Thymus (tissue), 11 donors: ENCODE measurements around the gene SLC6A12. TPM values are rescaled to one million over a fixed set of nuclear protein-coding genes. Genes with fewer than 3 reads are reported as not detected.
"Not testable (repeated sequence)": the region's sequence is repeated elsewhere in the genome, so short reads cannot be mapped to it uniquely, and the experiment has no call there.

Experiments
- DNase-seq, 9 donors: peaks; one replicate each; pipeline ENCODE4 v3.0.0-alpha.2; 2013; ENCODE audit warnings: low spot score in 9 of 9, low read depth in 6 of 9, missing footprints in 1 of 9
- H3K27ac ChIP-seq, 2 donors: one replicate each; pipeline ENCODE4 v1.5.1; 2013; ENCODE audit warnings: control low read depth in 1 of 2, low read depth in 1 of 2, low read length in 1 of 2, mild to moderate bottlenecking in 1 of 2, moderate library complexity in 1 of 2
- H3K27me3 ChIP-seq, 2 donors: one replicate each; pipeline ENCODE4 v1.5.1; 2013; ENCODE audit warnings: low read length in 1 of 2; ENCODE audit not compliant: control insufficient read depth in 2 of 2, insufficient read depth in 1 of 2
- H3K36me3 ChIP-seq, 2 donors: one replicate each; pipeline ENCODE4 v1.5.1; 2013; ENCODE audit warnings: low read length in 1 of 2, mild to moderate bottlenecking in 1 of 2, moderate library complexity in 1 of 2; ENCODE audit not compliant: control insufficient read depth in 2 of 2, insufficient read depth in 2 of 2
- H3K4me1 ChIP-seq, 2 donors: one replicate each; pipeline ENCODE4 v1.5.1; 2013; ENCODE audit warnings: low read length in 2 of 2; ENCODE audit not compliant: control insufficient read depth in 2 of 2, insufficient read depth in 2 of 2
- H3K4me3 ChIP-seq, 2 donors: one replicate each; pipeline ENCODE4 v1.5.1; 2013; ENCODE audit warnings: low read length in 2 of 2, control low read depth in 1 of 2, mild to moderate bottlenecking in 1 of 2
- H3K9me3 ChIP-seq, 2 donors: one replicate each; pipeline ENCODE4 v1.5.1; 2013; ENCODE audit warnings: low read length in 1 of 2, mild to moderate bottlenecking in 1 of 2; ENCODE audit not compliant: control insufficient read depth in 2 of 2, insufficient read depth in 1 of 2
- WGBS: extraction: QIAGEN DNeasy Blood & Tissue Kit; methylation state at CpG from one replicate; pipeline ENCODE4 v1.1.7; 2013; 5-methylcytosine and 5-hydroxymethylcytosine counted together
- polyA plus RNA-seq: library from polyadenylated mRNA; stranded (reverse); fragments of 200-250 nt; gene quantifications from one replicate; pipeline ENCODE4 v1.2.3, GENCODE V29; 2013
- total RNA-seq: library from RNA; stranded (reverse); fragments of 120-200 nt; gene quantifications from one replicate; pipeline ENCODE4 v1.2.4, GENCODE V29; 2013
- donor health status: healthy.

The SLC6A12 gene
- total and polyA plus RNA-seq, 2 donors: 0.14 to 1.6 TPM

- H3K27ac ChIP-seq, H3K4me1 ChIP-seq, H3K36me3 ChIP-seq, H3K9me3 ChIP-seq, DNase-seq: not testable (repeated sequence)
- WGBS: 77% methylated on average over 53 of the region's 53 CpGs
- peak overlapping the region in 1 of 2 donors; percentile 40 for H3K4me3 ChIP-seq
- peaks cover 0 to 22% of the 10 kb centered on the region in 2 donors for H3K27me3 ChIP-seq
Observed at GRCh38 chr12:187986-188909, 25.7 kb downstream of the SLC6A12 start.

- no peak overlapping the region for H3K4me3 ChIP-seq
- peaks cover 0 to 5% of the 10 kb centered on the region in 2 donors for H3K4me1 ChIP-seq
- H3K27me3 ChIP-seq: peaks cover 0 to 18% of the 10 kb centered on the region in 2 donors
- WGBS: 87% methylated on average over 11 of the region's 11 CpGs
- no peaks in the 10 kb centered on the region for H3K36me3 ChIP-seq
- no peak overlapping the region for H3K27ac ChIP-seq
- no peaks in the 10 kb centered on the region for H3K9me3 ChIP-seq
- no peak for DNase-seq
Observed at GRCh38 chr12:186006-186625, 27.8 kb downstream of the SLC6A12 start.

GRCh38 chr12:185576-185955, 28.4 kb downstream of the SLC6A12 start:
- Histone ChIP-seq H3K4me3 (no peak overlapping the region), H3K9me3 (no peaks in the 10 kb centered on the region), H3K4me1 (peaks cover 0 to 5% of the 10 kb centered on the region in 2 donors), H3K27me3 (peaks cover 0 to 16% of the 10 kb centered on the region in 2 donors), H3K27ac (no peak overlapping the region), H3K36me3 (no peaks in the 10 kb centered on the region)
- DNase-seq: no peak
- 86% methylated on average over 8 of the region's 8 CpGs for WGBS

GRCh38 chr12:184811-185575, 29.0 kb downstream of the SLC6A12 start:
- Histone ChIP-seq H3K9me3 (no peaks in the 10 kb centered on the region), H3K27ac (no peak overlapping the region), H3K27me3 (peaks cover 0 to 16% of the 10 kb centered on the region in 2 donors), H3K36me3 (no peaks in the 10 kb centered on the region), H3K4me3 (no peak overlapping the region), H3K4me1 (peaks cover 0 to 5% of the 10 kb centered on the region in 2 donors)
- no peak for DNase-seq
- WGBS: 61% methylated on average over 13 of the region's 13 CpGs

GRCh38 chr12:182381-182892, 31.5 kb downstream of the SLC6A12 start:
- Histone ChIP-seq H3K9me3 (no peaks in the 10 kb centered on the region), H3K27me3 (no peaks in the 10 kb centered on the region), H3K36me3 (no peaks in the 10 kb centered on the region), H3K4me3 (no peak overlapping the region), H3K27ac (no peak overlapping the region), H3K4me1 (no peaks in the 10 kb centered on the region)
- WGBS: 88% methylated on average over 10 of the region's 10 CpGs
- no peak for DNase-seq

- Histone ChIP-seq H3K4me1 (no peaks in the 10 kb centered on the region), H3K9me3 (no peaks in the 10 kb centered on the region), H3K27ac (no peak overlapping the region), H3K36me3 (no peaks in the 10 kb centered on the region), H3K4me3 (no peak overlapping the region), H3K27me3 (no peaks in the 10 kb centered on the region)
- no peak for DNase-seq
- 95% methylated on average over 17 of the region's 17 CpGs for WGBS
Observed at GRCh38 chr12:181921-182320, 32.0 kb downstream of the SLC6A12 start.

GRCh38 chr12:180445-180844, 33.5 kb downstream of the SLC6A12 start:
- Histone ChIP-seq H3K9me3 (no peaks in the 10 kb centered on the region), H3K4me1 (peaks cover 0 to 5% of the 10 kb centered on the region in 2 donors), H3K27ac (no peak overlapping the region), H3K36me3 (no peaks in the 10 kb centered on the region), H3K27me3 (no peaks in the 10 kb centered on the region), H3K4me3 (no peak overlapping the region)
- no peak for DNase-seq
- WGBS: 10% methylated on average over 8 of the region's 8 CpGs

- DNase-seq: no peak
- H3K4me1 ChIP-seq: peaks cover 0 to 5% of the 10 kb centered on the region in 2 donors
- no peaks in the 10 kb centered on the region for H3K9me3 ChIP-seq
- no peaks in the 10 kb centered on the region for H3K27me3 ChIP-seq
- WGBS: 94% methylated on average over 5 of the region's 5 CpGs
- H3K36me3 ChIP-seq: no peaks in the 10 kb centered on the region
- H3K4me3 ChIP-seq: no peak overlapping the region
- H3K27ac ChIP-seq: no peak overlapping the region
Observed at GRCh38 chr12:179885-180284, 34.1 kb downstream of the SLC6A12 start.
